Measurements from ENCODE around the gene MAD2L1BP.

The MAD2L1BP gene

DNA sequence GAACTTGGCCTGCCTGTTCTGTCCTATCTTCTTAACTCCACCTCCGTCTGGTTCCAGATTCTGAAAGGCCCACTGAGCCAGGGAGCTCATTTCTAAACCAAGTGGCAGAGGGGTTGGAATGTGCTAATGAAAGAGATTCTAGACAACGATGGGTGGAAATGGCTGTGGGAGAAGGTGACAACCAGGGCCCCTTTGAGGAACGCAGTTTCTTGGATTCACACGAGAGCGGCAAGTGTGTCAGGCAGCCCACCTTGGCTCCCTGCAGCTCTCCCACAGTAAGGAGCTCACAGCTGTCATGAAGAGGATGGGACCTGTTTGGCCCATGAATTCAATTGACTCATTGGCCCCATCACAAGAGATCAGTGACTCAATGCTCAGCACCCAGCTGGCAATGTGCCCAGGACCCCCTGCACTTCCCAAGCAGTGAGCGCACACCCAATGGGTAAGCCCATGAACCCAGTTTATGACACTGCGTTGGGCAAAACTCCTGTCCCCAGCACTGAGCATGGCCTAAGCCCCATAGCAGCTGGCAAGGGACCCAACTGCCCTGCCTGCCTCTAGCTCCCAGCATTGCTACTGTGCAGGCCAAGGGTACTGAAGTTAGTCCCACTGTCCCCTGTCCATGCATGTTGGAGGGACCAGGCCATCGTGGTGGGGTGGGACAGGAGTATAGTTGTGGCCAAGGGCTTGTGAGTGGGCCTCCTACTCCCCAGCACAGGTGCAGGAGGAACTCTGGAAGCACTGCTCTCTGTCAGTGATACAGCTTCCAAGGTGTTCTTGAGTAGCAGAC lies 35.6 kb downstream of the MAD2L1BP start:
- H3K4me3 ChIP-seq (ENCODE audit: low read depth, low read length), result no peak overlapping the region
- TF ChIP-seq, protein P1, sequence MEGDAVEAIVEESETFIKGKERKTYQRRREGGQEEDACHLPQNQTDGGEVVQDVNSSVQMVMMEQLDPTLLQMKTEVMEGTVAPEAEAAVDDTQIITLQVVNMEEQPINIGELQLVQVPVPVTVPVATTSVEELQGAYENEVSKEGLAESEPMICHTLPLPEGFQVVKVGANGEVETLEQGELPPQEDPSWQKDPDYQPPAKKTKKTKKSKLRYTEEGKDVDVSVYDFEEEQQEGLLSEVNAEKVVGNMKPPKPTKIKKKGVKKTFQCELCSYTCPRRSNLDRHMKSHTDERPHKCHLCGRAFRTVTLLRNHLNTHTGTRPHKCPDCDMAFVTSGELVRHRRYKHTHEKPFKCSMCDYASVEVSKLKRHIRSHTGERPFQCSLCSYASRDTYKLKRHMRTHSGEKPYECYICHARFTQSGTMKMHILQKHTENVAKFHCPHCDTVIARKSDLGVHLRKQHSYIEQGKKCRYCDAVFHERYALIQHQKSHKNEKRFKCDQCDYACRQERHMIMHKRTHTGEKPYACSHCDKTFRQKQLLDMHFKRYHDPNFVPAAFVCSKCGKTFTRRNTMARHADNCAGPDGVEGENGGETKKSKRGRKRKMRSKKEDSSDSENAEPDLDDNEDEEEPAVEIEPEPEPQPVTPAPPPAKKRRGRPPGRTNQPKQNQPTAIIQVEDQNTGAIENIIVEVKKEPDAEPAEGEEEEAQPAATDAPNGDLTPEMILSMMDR (IDR thresholded peaks at IDR 0.05; ENCODE audit: low read depth, low read length, missing control alignments), result no peak
- no peak for DNase-seq (ENCODE audit: low read depth)

DNA sequence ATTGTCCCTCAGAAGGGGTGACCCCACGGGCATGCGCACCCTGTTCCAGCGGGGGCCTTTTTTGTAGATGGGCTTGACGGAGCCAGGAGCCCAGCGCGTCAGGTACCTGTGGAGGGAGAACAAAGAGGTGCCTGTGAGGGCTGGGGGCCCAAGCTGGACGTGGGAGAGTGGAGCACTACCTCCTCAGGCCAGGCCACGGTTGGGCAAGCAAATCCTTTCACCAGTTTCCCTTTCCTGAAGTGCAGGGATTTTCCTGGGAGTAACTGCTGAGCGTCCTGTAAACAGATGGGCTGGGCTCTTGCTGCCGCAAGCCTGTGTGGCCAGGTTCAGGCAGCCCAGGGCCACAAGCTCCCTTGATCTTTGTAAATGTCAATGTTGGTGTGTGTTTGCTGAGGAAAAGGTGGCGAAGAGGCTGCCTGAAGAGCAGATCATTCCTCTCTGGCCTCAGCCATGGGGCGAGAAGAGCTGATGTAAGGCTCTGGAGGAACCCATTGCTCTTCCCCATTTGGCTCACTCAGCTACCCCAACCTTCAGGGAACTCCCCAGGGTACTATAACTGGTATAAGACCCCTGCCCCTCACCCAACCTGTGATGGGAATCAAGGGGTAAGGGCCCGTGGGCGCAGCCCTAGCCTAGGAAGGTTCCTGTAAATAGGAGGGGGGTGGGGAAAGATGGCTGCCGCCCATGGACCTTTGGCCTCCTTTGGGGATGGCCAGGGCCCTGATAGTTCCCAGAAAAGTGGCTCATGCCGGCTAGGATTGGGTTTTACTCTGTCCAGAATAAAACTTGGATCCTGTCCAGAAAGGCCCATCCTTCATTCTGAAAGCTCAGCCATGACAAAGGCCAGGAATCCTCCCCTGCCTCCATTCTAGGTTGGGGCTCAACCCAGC lies 36.4 kb downstream of the MAD2L1BP start:
- H3K4me3 ChIP-seq (ENCODE audit: low read depth, low read length), result no peak overlapping the region
- TF ChIP-seq, protein P1 (IDR thresholded peaks at IDR 0.05; ENCODE audit: low read depth, low read length, missing control alignments), result no peak
- DNase-seq (ENCODE audit: low read depth), result no peak

DNA sequence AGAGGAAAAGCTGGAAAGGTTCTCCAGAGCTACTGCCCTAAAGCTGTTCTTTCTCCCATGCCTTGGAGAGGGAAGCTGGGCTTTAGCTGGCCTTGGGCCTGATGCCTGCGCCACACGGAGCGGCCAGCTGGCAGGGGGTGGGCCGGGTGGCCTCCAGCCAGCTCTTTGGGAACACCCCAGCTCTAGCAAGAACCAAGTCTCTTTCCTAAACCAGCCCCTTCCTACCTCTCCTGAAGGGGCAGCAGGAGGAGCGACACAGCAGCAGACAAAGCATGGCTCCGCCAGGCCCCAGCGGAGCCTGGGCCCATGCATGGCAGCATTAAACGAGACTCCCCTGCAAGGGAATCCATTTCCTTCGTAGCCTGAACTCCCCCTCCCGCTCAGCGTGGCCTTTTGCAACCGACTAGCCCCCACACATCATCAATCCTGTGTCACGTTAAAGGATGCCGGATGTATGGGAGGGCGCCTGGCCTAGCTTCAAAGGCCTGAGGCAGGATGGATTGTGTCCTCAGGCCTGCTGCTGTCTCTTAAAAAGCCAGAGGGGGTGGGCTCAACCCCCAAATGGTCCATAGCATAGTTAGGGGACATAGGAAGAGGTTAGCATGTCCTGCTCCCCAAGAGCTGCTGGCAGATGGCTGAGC lies 37.9 kb downstream of the MAD2L1BP start:
- H3K4me3 ChIP-seq (ENCODE audit: low read depth, low read length), result no peak overlapping the region
- DNase-seq (ENCODE audit: low read depth), result no peak
- TF ChIP-seq, protein P1 (IDR thresholded peaks at IDR 0.05; ENCODE audit: low read depth, low read length, missing control alignments), result no peak

DNA sequence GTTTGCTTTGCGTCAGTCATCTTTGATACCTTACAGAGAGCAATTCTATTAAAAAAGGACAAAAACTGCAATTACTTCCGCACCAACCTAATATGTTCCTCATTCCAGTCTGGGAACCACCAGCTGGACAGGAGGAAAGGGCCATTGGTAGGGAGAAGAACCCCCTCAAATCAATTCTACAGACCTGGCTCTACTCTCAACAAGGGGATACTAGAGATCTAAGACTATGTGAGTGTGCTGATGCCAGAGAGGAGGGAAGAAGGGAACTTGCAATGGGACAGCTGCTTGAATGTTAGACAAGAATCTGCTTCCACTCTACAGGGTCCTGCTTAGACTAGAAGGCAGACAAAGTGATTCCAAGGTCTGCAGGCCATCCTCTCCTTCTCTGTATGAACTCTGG lies 38.7 kb downstream of the MAD2L1BP start:
- no peak overlapping the region for H3K4me3 ChIP-seq (ENCODE audit: low read depth, low read length)
- TF ChIP-seq, protein P1 (IDR thresholded peaks at IDR 0.05; ENCODE audit: low read depth, low read length, missing control alignments), result no peak
- no peak for DNase-seq (ENCODE audit: low read depth)

DNA sequence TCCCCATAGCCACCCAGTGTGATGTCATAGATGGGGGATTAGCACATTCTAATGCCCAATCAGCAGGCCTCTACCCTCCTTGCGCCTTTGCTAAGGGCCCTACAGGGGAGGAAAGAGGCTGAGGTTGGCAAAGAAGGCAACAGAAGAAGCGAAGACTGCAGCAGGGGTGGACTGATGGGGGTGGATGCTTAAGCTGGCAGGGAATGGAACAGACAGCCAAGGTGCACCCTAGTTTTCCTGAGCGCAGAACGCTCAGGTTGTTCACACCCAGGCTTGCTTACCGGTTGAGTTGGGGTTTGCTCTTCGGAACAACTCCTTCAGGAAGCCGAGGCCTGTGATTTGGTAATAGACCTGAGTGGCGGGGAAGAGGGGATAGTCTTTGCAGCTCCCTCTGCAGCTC lies 39.3 kb downstream of the MAD2L1BP start:
- no peak overlapping the region for H3K4me3 ChIP-seq (ENCODE audit: low read depth, low read length)
- TF ChIP-seq, protein P1 (IDR thresholded peaks at IDR 0.05; ENCODE audit: low read depth, low read length, missing control alignments), result no peak
- no peak for DNase-seq (ENCODE audit: low read depth)

DNA sequence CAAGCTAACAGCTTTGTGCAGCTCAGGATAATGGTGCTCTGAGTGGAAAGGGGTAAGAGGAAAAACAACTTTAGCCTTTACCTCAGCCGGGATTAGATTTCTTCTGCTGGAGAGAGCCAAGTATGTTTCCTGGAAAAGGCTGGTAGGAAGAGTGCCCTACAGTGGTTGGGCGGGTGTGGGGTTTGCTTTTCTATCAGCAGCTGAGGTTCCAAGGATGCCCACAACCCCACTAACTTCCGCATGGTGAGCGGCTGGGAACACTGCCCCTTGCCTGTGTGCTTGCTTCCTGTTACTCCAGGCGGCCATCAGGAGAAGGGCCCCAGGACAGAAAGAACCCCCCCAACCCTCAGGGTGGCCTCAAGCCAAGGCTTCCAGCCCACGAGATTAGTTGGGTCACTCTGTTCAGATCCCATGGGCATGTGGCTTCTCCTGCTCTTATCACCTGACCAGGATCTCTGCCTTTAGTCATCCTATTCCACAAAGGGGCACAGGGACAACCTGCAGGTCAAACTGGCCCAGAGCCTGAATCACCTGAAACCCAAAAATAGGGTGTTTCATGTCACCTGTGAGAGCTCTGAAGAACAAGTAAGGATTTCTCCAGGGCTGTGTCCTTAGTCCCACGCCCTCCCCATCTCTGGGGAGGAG lies 41.4 kb downstream of the MAD2L1BP start:
- TF ChIP-seq, protein P1 (IDR thresholded peaks at IDR 0.05; ENCODE audit: low read depth, low read length, missing control alignments), result no peak
- DNase-seq (ENCODE audit: low read depth), result no peak
- H3K4me3 ChIP-seq (ENCODE audit: low read depth, low read length), result no peak overlapping the region
